COR-L47 (cell line): ENCODE data around the gene CFAP107.
"Not testable (repeated sequence)": the region's sequence is repeated elsewhere in the genome, so short reads cannot be mapped to it uniquely, and the experiment has no call there.

Experiments
- DNase-seq: peaks from one replicate; lab custom pipeline; 2025; lab: John Stamatoyannopoulos, UW

CFAP107 gene

GRCh38 chr1:12745992-12746323, at the start of gene CFAP107:
Gene CFAP107, plus strand, starts transcription at chr1:12746200. Its CDS starts 231 bp downstream, at chr1:12746431.
- no peak for DNase-seq

- no peak for DNase-seq
Measured at GRCh38 chr1:12696658-12697057, 49.3 kb upstream of the CFAP107 start.

- no peak for DNase-seq
Measured at GRCh38 chr1:12697397-12697796, 48.6 kb upstream of the CFAP107 start.

- DNase-seq, result no peak
Measured at GRCh38 chr1:12703821-12704451, 42.1 kb upstream of the CFAP107 start.

GRCh38 chr1:12706061-12706460, 39.9 kb upstream of the CFAP107 start:
- DNase-seq, result no peak

GRCh38 chr1:12708396-12709090, 37.5 kb upstream of the CFAP107 start:
- no peak for DNase-seq

GRCh38 chr1:12709091-12709491, 36.9 kb upstream of the CFAP107 start:
- DNase-seq, result no peak

GRCh38 chr1:12709696-12710095, 36.3 kb upstream of the CFAP107 start:
- no peak for DNase-seq

GRCh38 chr1:12711536-12711935, 34.5 kb upstream of the CFAP107 start:
- DNase-seq, result no peak

- DNase-seq, result no peak
Measured at GRCh38 chr1:12712076-12712475, 33.9 kb upstream of the CFAP107 start.

GRCh38 chr1:12712929-12713328, 33.1 kb upstream of the CFAP107 start:
- no peak for DNase-seq

- DNase-seq, result not testable (repeated sequence)
Measured at GRCh38 chr1:12713651-12714050, 32.3 kb upstream of the CFAP107 start.

GRCh38 chr1:12714710-12715475, 31.1 kb upstream of the CFAP107 start:
- no peak for DNase-seq

- DNase-seq, result no peak
Measured at GRCh38 chr1:12715896-12716437, 30.0 kb upstream of the CFAP107 start, which contains the start of gene AADACL3. Gene AADACL3, plus strand, starts transcription at chr1:12716110. Its CDS starts 67 bp downstream, at chr1:12716177.

GRCh38 chr1:12717301-12717838, 28.6 kb upstream of the CFAP107 start:
- DNase-seq, result no peak

GRCh38 chr1:12722626-12723025, 23.4 kb upstream of the CFAP107 start:
- DNase-seq, result no peak

- no peak for DNase-seq
Measured at GRCh38 chr1:12728391-12728790, 17.6 kb upstream of the CFAP107 start.

- DNase-seq, result no peak
Measured at GRCh38 chr1:12730156-12730555, 15.8 kb upstream of the CFAP107 start.

- DNase-seq, result not testable (repeated sequence)
Measured at GRCh38 chr1:12731084-12731483, 14.9 kb upstream of the CFAP107 start.

- DNase-seq, result no peak
Measured at GRCh38 chr1:12734651-12735050, 11.3 kb upstream of the CFAP107 start.

GRCh38 chr1:12738934-12739333, 7.1 kb upstream of the CFAP107 start:
- DNase-seq, result no peak

GRCh38 chr1:12739613-12740012, 6.4 kb upstream of the CFAP107 start:
- DNase-seq, result no peak
